COLO668 (cell line): ENCODE data around the gene HLA-DOB.
A peak's percentile ranks its signal among the peaks of the same experiment; 100 is the strongest.

Experiments
- DNase-seq: peaks from one replicate; lab custom pipeline; 2025; ENCODE audit not compliant: unreplicated experiment; lab: John Stamatoyannopoulos, UW

HLA-DOB gene

GRCh38 chr6:32816746-32817204, at the start of gene HLA-DOB:
Gene HLA-DOB, minus strand, starts transcription at chr6:32817002. Its CDS starts 51 bp downstream, at chr6:32816951.
- no peak for DNase-seq

- no peak for DNase-seq
Observed at GRCh38 chr6:32865724-32866443, 49.1 kb upstream of the HLA-DOB start.

GRCh38 chr6:32862725-32863124, 45.9 kb upstream of the HLA-DOB start:
- DNase-seq = no peak

- DNase-seq = no peak
Observed at GRCh38 chr6:32860674-32861073, 43.9 kb upstream of the HLA-DOB start.

GRCh38 chr6:32858194-32858593, 41.4 kb upstream of the HLA-DOB start:
- no peak for DNase-seq

- no peak for DNase-seq
Observed at GRCh38 chr6:32857156-32857891, 40.5 kb upstream of the HLA-DOB start.

GRCh38 chr6:32855467-32856174, 38.8 kb upstream of the HLA-DOB start:
- no peak for DNase-seq

- peak; percentile 24 for DNase-seq
Observed at GRCh38 chr6:32854376-32855178, 37.8 kb upstream of the HLA-DOB start.

- peak; percentile 91 for DNase-seq
Observed at GRCh38 chr6:32853541-32854375, 37.0 kb upstream of the HLA-DOB start, which contains the start of the genes PSMB9 and TAP1. Gene PSMB9, plus strand, starts transcription at chr6:32854192. Its CDS starts 38 bp downstream, at chr6:32854230. Gene TAP1, minus strand, starts transcription at chr6:32853704. Its CDS starts 68 bp downstream, at chr6:32853636.

GRCh38 chr6:32852844-32853540, 36.2 kb upstream of the HLA-DOB start:
- peak; percentile 37 for DNase-seq

GRCh38 chr6:32852018-32852843, 35.4 kb upstream of the HLA-DOB start:
- DNase-seq = peak; percentile 14

- no peak for DNase-seq
Observed at GRCh38 chr6:32851025-32851424, 34.2 kb upstream of the HLA-DOB start.

- DNase-seq = no peak
Observed at GRCh38 chr6:32849126-32849525, 32.3 kb upstream of the HLA-DOB start.

GRCh38 chr6:32847795-32848194, 31.0 kb upstream of the HLA-DOB start:
- DNase-seq = no peak

- DNase-seq = no peak
Observed at GRCh38 chr6:32847004-32847403, 30.2 kb upstream of the HLA-DOB start.

- DNase-seq = peak; percentile 8
Observed at GRCh38 chr6:32845384-32845884, 28.6 kb upstream of the HLA-DOB start.

GRCh38 chr6:32844839-32845383, 28.1 kb upstream of the HLA-DOB start:
- DNase-seq = no peak
